Mesenchymal stem cell (in vitro differentiated cells and primary cell): ENCODE results near the gene SDK2.

Experiments used
- DNase-seq: peaks from one replicate; pipeline ENCODE4 v3.0.0-alpha.2; 2013
- H2AFZ ChIP-seq: one replicate; pipeline ENCODE4 v1.6.1; 2013; ENCODE audit warnings: low read depth, mild to moderate bottlenecking, control low read depth, inconsistent platforms, low read length, moderate library complexity
- H2AK5ac ChIP-seq: 2 replicates; pipeline ENCODE4 v1.6.1; 2013; ENCODE audit warnings: low read length, moderate library complexity, mild to moderate bottlenecking, inconsistent platforms; ENCODE audit not compliant: severe bottlenecking
- H2BK120ac ChIP-seq: one replicate; pipeline ENCODE4 v1.6.1; 2013; ENCODE audit warnings: low read depth, mild to moderate bottlenecking, inconsistent platforms, low read length, moderate library complexity
- H2BK12ac ChIP-seq, 2 experiments: one replicate each; pipeline ENCODE4 v1.6.1; 2013; ENCODE audit warnings: inconsistent platforms in 2 of 2, low read length in 2 of 2, mild to moderate bottlenecking in 2 of 2, moderate library complexity in 2 of 2, control low read depth in 1 of 2
- H2BK15ac ChIP-seq: one replicate; pipeline ENCODE4 v1.6.1; 2013; ENCODE audit warnings: mild to moderate bottlenecking, low read depth, inconsistent platforms; ENCODE audit not compliant: poor library complexity, severe bottlenecking
- H2BK5ac ChIP-seq: 2 replicates; pipeline ENCODE4 v1.6.1; 2013; ENCODE audit warnings: low read depth, mild to moderate bottlenecking, low read length, control low read depth, inconsistent platforms; ENCODE audit not compliant: poor library complexity, severe bottlenecking
- H3K14ac ChIP-seq, 2 experiments: one replicate each; pipeline ENCODE4 v1.6.1; 2013; ENCODE audit warnings: inconsistent platforms in 2 of 2, low read length in 2 of 2, control low read depth in 1 of 2, mild to moderate bottlenecking in 1 of 2, moderate library complexity in 1 of 2
- H3K18ac ChIP-seq, 2 experiments: one replicate each; pipeline ENCODE4 v1.6.1; 2013; ENCODE audit warnings: inconsistent platforms in 2 of 2, low read length in 2 of 2, control low read depth in 1 of 2, low read depth in 1 of 2, mild to moderate bottlenecking in 1 of 2
- H3K23ac ChIP-seq, 2 experiments: one replicate each; pipeline ENCODE4 v1.6.1; 2013; ENCODE audit warnings: inconsistent platforms in 2 of 2, low read length in 2 of 2, mild to moderate bottlenecking in 2 of 2, moderate library complexity in 2 of 2, control low read depth in 1 of 2
- H3K27ac ChIP-seq: 2 replicates; pipeline ENCODE4 v1.5.1; 2013; ENCODE audit warnings: mild to moderate bottlenecking, moderate library complexity, low read length, control low read depth, inconsistent platforms; ENCODE audit not compliant: poor library complexity, severe bottlenecking
- H3K27me3 ChIP-seq, 2 experiments: 2 replicates each; pipeline versions ENCODE4 v1.6.1 to v1.7.0; 2013; ENCODE audit warnings: low read length in 2 of 2, mild to moderate bottlenecking in 2 of 2, moderate library complexity in 2 of 2, control low read depth in 1 of 2, inconsistent platforms in 1 of 2; ENCODE audit not compliant: control insufficient read depth in 1 of 2, insufficient read depth in 1 of 2
- H3K36me3 ChIP-seq, 2 experiments: 2 replicates each; pipeline versions ENCODE4 v1.6.1 to v1.7.0; 2013; ENCODE audit warnings: low read length in 2 of 2, control low read depth in 1 of 2, inconsistent platforms in 1 of 2, low read depth in 1 of 2, mild to moderate bottlenecking in 1 of 2; ENCODE audit not compliant: insufficient read depth in 2 of 2, control insufficient read depth in 1 of 2
- H3K4ac ChIP-seq, 2 experiments: one replicate each; pipeline ENCODE4 v1.6.1; 2013; ENCODE audit warnings: inconsistent platforms in 2 of 2, low read length in 2 of 2, mild to moderate bottlenecking in 2 of 2, moderate library complexity in 2 of 2, control low read depth in 1 of 2, low read depth in 1 of 2
- H3K4me1 ChIP-seq: 2 replicates; pipeline ENCODE4 v1.6.1; 2013; ENCODE audit warnings: low read depth, low read length, control low read depth; ENCODE audit not compliant: control insufficient read depth, insufficient read depth
- H3K4me2 ChIP-seq: 2 replicates; pipeline ENCODE4 v1.6.1; 2013; ENCODE audit warnings: low read length, mild to moderate bottlenecking, inconsistent platforms; ENCODE audit not compliant: poor library complexity, severe bottlenecking
- H3K4me3 ChIP-seq, 2 experiments: 2 replicates each; pipeline versions ENCODE4 v1.5.1 to v1.7.0; 2013; ENCODE audit warnings: low read length in 2 of 2, mild to moderate bottlenecking in 2 of 2, control low read depth in 1 of 2, low read depth in 1 of 2; ENCODE audit not compliant: insufficient read depth in 1 of 2
- H3K79me1 ChIP-seq: replicated peaks from 2 replicates; pipeline ENCODE4 v1.6.1; 2013; ENCODE audit warnings: mild to moderate bottlenecking, control low read depth, low read length, inconsistent platforms; ENCODE audit not compliant: poor library complexity, severe bottlenecking
- H3K9ac ChIP-seq: 2 replicates; pipeline ENCODE4 v1.7.0; 2013; ENCODE audit warnings: mild to moderate bottlenecking, low read length, moderate library complexity
- H3K9me3 ChIP-seq: 2 replicates; pipeline ENCODE4 v1.7.0; 2013; ENCODE audit warnings: mild to moderate bottlenecking, low read length; ENCODE audit not compliant: control insufficient read depth
- H4K8ac ChIP-seq: one replicate; pipeline ENCODE4 v1.6.1; 2013; ENCODE audit warnings: inconsistent platforms, mild to moderate bottlenecking, low read length, moderate library complexity
- H4K91ac ChIP-seq: one replicate; pipeline ENCODE4 v1.6.1; 2013; ENCODE audit warnings: mild to moderate bottlenecking, low read length, inconsistent platforms
- WGBS: methylation state at CpG from one replicate; pipeline ENCODE4 v1.1.7; 2013; ENCODE audit warnings: mixed read lengths; 5-methylcytosine and 5-hydroxymethylcytosine counted together

Gene SDK2

DNA sequence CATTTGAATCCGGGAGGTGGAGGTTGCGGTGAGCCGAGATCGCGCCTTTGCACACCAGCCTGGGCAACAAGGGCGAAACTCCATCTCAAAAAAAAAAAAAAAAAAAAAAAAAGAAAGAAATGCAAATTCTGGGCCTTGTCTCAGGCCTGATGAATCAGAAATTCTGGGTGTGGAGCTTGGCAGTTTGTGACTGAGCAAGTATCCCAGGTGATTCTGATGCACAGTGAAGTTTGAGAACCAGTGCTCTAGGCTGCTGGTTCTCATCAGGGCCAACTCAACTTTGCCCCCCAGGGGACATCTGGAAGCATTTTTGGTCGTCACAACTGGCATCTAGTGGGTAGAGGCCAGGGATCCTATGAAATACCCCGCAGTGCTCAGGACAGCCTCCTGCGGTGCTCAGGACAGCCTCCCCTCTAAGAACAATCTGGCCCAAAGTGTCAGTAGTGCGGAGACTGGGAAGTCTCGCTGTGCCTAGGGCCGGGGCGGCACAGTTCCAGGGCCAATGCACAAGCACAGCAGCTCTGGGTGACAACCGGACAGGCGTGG, 55.9 kb downstream of the SDK2 start:
- Histone ChIP-seq H3K79me1 (no peaks in the 10 kb centered on the region), H2BK5ac (no peak overlapping the region), H3K27ac (no peak overlapping the region), H2BK15ac (no peak overlapping the region), H3K27me3 (peaks cover 3 to 89% of the 10 kb centered on the region in 2 experiments), H3K4ac (no peak overlapping the region), H3K4me1 (no peaks in the 10 kb centered on the region), H3K9ac (no peak overlapping the region), H2AFZ (no peak overlapping the region), H2AK5ac (no peak overlapping the region), H2BK12ac (no peak overlapping the region), H3K18ac (no peak overlapping the region), H3K36me3 (no peaks in the 10 kb centered on the region), H3K9me3 (no peaks in the 10 kb centered on the region), H3K23ac (no peak overlapping the region), H3K4me2 (no peak overlapping the region), H4K91ac (no peak overlapping the region), H3K14ac (no peak overlapping the region), H2BK120ac (no peak overlapping the region), H3K4me3 (peak overlapping the region in 1 of 2 experiments; percentile 7), H4K8ac (no peak overlapping the region)
- WGBS = 83% methylated on average over 10 of the region's 15 CpGs
- DNase-seq = no peak

- Histone ChIP-seq H2AK5ac (no peak overlapping the region), H3K9me3 (no peaks in the 10 kb centered on the region), H3K27me3 (peaks cover 3 to 89% of the 10 kb centered on the region in 2 experiments), H3K79me1 (no peaks in the 10 kb centered on the region), H2BK5ac (no peak overlapping the region), H4K8ac (no peak overlapping the region), H3K9ac (no peak overlapping the region), H2BK120ac (no peak overlapping the region), H3K23ac (no peak overlapping the region), H3K27ac (no peak overlapping the region), H2AFZ (no peak overlapping the region), H3K4me1 (no peaks in the 10 kb centered on the region), H2BK12ac (no peak overlapping the region), H3K36me3 (no peaks in the 10 kb centered on the region), H3K4ac (no peak overlapping the region), H3K4me2 (no peak overlapping the region), H3K4me3 (no peak overlapping the region), H4K91ac (no peak overlapping the region), H3K14ac (peak overlapping the region in 1 of 2 experiments; percentile 76), H2BK15ac (no peak overlapping the region), H3K18ac (no peak overlapping the region)
- no peak for DNase-seq
- 57% methylated on average over 12 of the region's 12 CpGs for WGBS
Measured at GRCh38 chr17:73586921-73587602, 57.2 kb downstream of the SDK2 start.

GRCh38 chr17:73586275-73586832, 57.9 kb downstream of the SDK2 start:
- Histone ChIP-seq H2BK120ac (no peak overlapping the region), H3K36me3 (no peaks in the 10 kb centered on the region), H2AFZ (no peak overlapping the region), H3K4me1 (no peaks in the 10 kb centered on the region), H3K79me1 (no peaks in the 10 kb centered on the region), H2AK5ac (no peak overlapping the region), H3K14ac (no peak overlapping the region), H2BK12ac (no peak overlapping the region), H3K27ac (no peak overlapping the region), H4K8ac (no peak overlapping the region), H3K27me3 (peaks cover 3 to 82% of the 10 kb centered on the region in 2 experiments), H3K4me3 (no peak overlapping the region), H2BK5ac (no peak overlapping the region), H3K23ac (no peak overlapping the region), H2BK15ac (no peak overlapping the region), H3K4ac (no peak overlapping the region), H4K91ac (no peak overlapping the region), H3K4me2 (no peak overlapping the region), H3K9ac (no peak overlapping the region), H3K9me3 (no peaks in the 10 kb centered on the region), H3K18ac (no peak overlapping the region)
- DNase-seq = no peak
- 80% methylated on average over 16 of the region's 16 CpGs for WGBS

DNA sequence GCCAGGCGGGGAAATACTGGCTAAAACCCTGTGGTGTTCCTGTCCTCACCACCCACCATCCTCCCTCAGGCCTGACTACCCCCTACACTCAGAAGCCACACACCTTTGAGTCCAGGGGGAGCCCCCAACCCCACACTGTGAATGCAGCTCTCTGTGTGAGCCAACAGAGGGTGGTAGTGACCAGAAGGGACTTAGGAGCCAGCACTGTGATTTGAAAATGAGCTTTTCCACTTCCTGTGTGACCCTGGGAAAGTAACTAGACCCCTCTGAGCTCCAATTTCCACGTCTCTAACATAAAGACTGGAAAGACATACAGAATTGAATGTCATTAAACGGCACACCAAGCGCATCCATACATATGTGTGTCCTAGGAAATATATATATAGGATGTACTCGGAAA, 58.7 kb downstream of the SDK2 start:
- Histone ChIP-seq H3K36me3 (no peaks in the 10 kb centered on the region), H3K27ac (no peak overlapping the region), H2BK15ac (no peak overlapping the region), H3K9me3 (no peaks in the 10 kb centered on the region), H3K18ac (no peak overlapping the region), H2AK5ac (no peak overlapping the region), H2BK5ac (no peak overlapping the region), H3K14ac (no peak overlapping the region), H3K23ac (no peak overlapping the region), H2AFZ (no peak overlapping the region), H4K8ac (no peak overlapping the region), H3K4me1 (no peaks in the 10 kb centered on the region), H3K4me2 (no peak overlapping the region), H3K27me3 (peaks cover 3 to 77% of the 10 kb centered on the region in 2 experiments), H3K79me1 (no peaks in the 10 kb centered on the region), H3K4me3 (no peak overlapping the region), H3K4ac (no peak overlapping the region), H4K91ac (no peak overlapping the region), H2BK120ac (no peak overlapping the region), H2BK12ac (no peak overlapping the region), H3K9ac (no peak overlapping the region)
- WGBS = 83% methylated on average over 5 of the region's 5 CpGs
- DNase-seq = no peak
